GM23338 (cell line): ENCODE measurements around the gene RGPD4. TPM values are rescaled to one million over a fixed set of nuclear protein-coding genes. Genes with fewer than 3 reads are reported as not detected.

Source experiments
- ATAC-seq: fragments of 200-7000 bp; cut with Tn5 transposase; 3 replicates; pipeline ENCODE4 v1.9.1; 2020
- DNase-seq: peaks from one replicate; pipeline ENCODE4 v3.0.0-alpha.2; 2015; ENCODE audit warnings: low spot score
- H2AFZ ChIP-seq: fragments of 200-600 bp; sonication (generic); 2 replicates; pipeline ENCODE4 v1.8.0; 2016; ENCODE audit warnings: antibody characterized with exemption, mild to moderate bottlenecking, moderate library complexity
- H3F3A ChIP-seq: fragments of 200-600 bp; sonication (generic); replicated peaks from 2 replicates; pipeline ENCODE4 v1.8.0; 2017; ENCODE audit warnings: antibody characterized with exemption, mixed run types, low read depth
- H3K27ac ChIP-seq: fragments of 200-600 bp; sonication (generic); 2 replicates; pipeline ENCODE4 v1.6.1; 2016; ENCODE audit warnings: low read depth
- H3K27me3 ChIP-seq: fragments of 200-600 bp; sonication (generic); 2 replicates; pipeline ENCODE4 v1.8.0; 2016; ENCODE audit warnings: mild to moderate bottlenecking, mixed run types, moderate library complexity; ENCODE audit not compliant: insufficient read depth
- H3K36me3 ChIP-seq: fragments of 200-600 bp; sonication (generic); 2 replicates; pipeline ENCODE4 v1.8.0; 2016; ENCODE audit warnings: mild to moderate bottlenecking; ENCODE audit not compliant: insufficient read depth
- H3K4me1 ChIP-seq: fragments of 200-600 bp; sonication (generic); 2 replicates; pipeline ENCODE4 v1.8.0; 2016; ENCODE audit warnings: mild to moderate bottlenecking, moderate library complexity; ENCODE audit not compliant: insufficient read depth
- H3K4me2 ChIP-seq: fragments of 200-600 bp; sonication (generic); 2 replicates; pipeline ENCODE4 v1.7.1; 2017; ENCODE audit warnings: mixed run types
- H3K4me3 ChIP-seq: fragments of 200-600 bp; sonication (generic); 2 replicates; pipeline ENCODE4 v1.6.1; 2016; ENCODE audit warnings: mixed run types
- H3K79me2 ChIP-seq: fragments of 200-600 bp; sonication (generic); replicated peaks from 2 replicates; pipeline ENCODE4 v1.8.0; 2017; ENCODE audit warnings: mild to moderate bottlenecking; ENCODE audit not compliant: insufficient read depth
- H3K9me2 ChIP-seq: fragments of 200-600 bp; sonication (generic); 2 replicates; pipeline ENCODE4 v1.8.0; 2017; ENCODE audit not compliant: insufficient read depth
- H4K20me1 ChIP-seq: fragments of 200-600 bp; sonication (generic); replicated peaks from 2 replicates; pipeline ENCODE4 v1.8.0; 2017; ENCODE audit warnings: mild to moderate bottlenecking; ENCODE audit not compliant: insufficient read depth
- H3K27ac Mint-ChIP-seq: 2 replicates; pipeline ENCODE4 v1.8.0; 2020; ENCODE audit warnings: inconsistent platforms, mild to moderate bottlenecking, moderate library complexity, mixed read lengths
- H3K27me3 Mint-ChIP-seq: 3 replicates; pipeline ENCODE4 v1.8.0; 2022; ENCODE audit warnings: low read depth, mild to moderate bottlenecking, moderate library complexity, mixed read lengths, inconsistent platforms; ENCODE audit not compliant: insufficient read depth, poor library complexity
- H3K36me3 Mint-ChIP-seq: 3 replicates; pipeline ENCODE4 v1.8.0; 2021; ENCODE audit warnings: low read depth, mild to moderate bottlenecking, inconsistent platforms, moderate library complexity, mixed read lengths
- H3K4me1 Mint-ChIP-seq: 3 replicates; pipeline ENCODE4 v1.8.0; 2020; ENCODE audit warnings: mild to moderate bottlenecking, inconsistent platforms, mixed read lengths
- H3K4me3 Mint-ChIP-seq: 3 replicates; pipeline ENCODE4 v1.8.0; 2021; ENCODE audit warnings: moderate library complexity, mild to moderate bottlenecking, inconsistent platforms, mixed read lengths
- H3K9me3 Mint-ChIP-seq: 3 replicates; pipeline ENCODE4 v1.8.0; 2020; ENCODE audit warnings: moderate library complexity, mild to moderate bottlenecking, inconsistent platforms, mixed read lengths
- CREB1 ChIP-seq: fragments of 250-450 bp; sonication (Bioruptor Pico); IDR thresholded peaks from 2 replicates; pipeline ENCODE4 v1.5.0; 2020; ENCODE audit warnings: low read depth, mild to moderate bottlenecking, moderate library complexity
- EZH2 ChIP-seq: fragments of 200-600 bp; sonication (generic); IDR thresholded peaks from one replicate; pipeline ENCODE4 v1.8.0; 2017; ENCODE audit warnings: antibody characterized with exemption, mild to moderate bottlenecking, low read depth; ENCODE audit not compliant: unreplicated experiment
- polyA plus RNA-seq: library from polyadenylated mRNA; unstranded; fragments of >200 nt; fragmentation: Nextera tagmentation; extraction: Ambion mirVana; gene quantifications from 2 replicates; pipeline ENCODE4 v1.2.1, GENCODE V29; 2016
- small RNA-seq: library from RNA; depleted of rRNA; stranded (forward); fragments of <200 nt; gene quantifications from one replicate; pipeline ENCODE3, GENCODE V24; 2014; ENCODE audit warnings: low replicate concordance
- total RNA-seq: library from RNA; depleted of rRNA; stranded (reverse); fragments of >200 nt; shearing (Covaris generic); gene quantifications from 2 replicates; pipeline ENCODE4 v1.2.3, GENCODE V29; 2014; rRNA removed
- TF ChIP-seq, protein P1 (sequence below), 2 experiments: fragments of 200-600 bp in 1 of 2; sonication (generic) in 1 of 2; conservative IDR thresholded peaks; 2 replicates each; pipeline versions ENCODE4 v1.5.1 to v1.6.1; 2016 to 2017; ENCODE audit warnings: antibody characterized with exemption in 2 of 2, low read depth in 2 of 2, mild to moderate bottlenecking in 2 of 2, moderate library complexity in 1 of 2
- TF ChIP-seq, protein P2 (sequence below): IDR thresholded peaks from one replicate; pipeline ENCODE4 v1.6.1; 2018; ENCODE audit warnings: antibody characterized with exemption; ENCODE audit not compliant: unreplicated experiment

The RGPD4 gene
- total and polyA plus RNA-seq, 2 experiments from 2014 or later = not detected

DNA sequence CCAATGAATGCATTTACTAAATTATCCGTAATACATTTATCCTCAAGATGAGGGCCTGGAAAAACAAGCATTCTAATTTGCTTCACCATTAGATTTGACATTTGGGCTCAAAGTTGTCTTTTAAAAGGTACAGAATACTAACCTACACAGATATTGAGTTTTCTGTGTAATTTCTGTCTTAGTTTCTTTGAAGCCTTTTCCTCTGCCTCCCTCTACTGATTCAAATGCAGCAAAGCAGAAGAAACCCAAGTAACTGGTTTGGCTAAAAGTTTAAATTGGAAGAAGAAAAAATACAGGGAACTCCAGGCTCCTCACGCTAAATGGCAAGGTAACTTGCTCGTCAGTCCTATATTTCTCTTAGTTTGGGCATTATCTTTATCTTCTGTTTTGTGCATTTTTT lies 106.3 kb downstream of the RGPD4 start:
- no peaks in the 10 kb centered on the region for H3K9me2 ChIP-seq
- H3K27ac ChIP-seq = no peak overlapping the region
- H3K4me3 ChIP-seq = no peak overlapping the region
- 0 out of 2 replicates have a peak overlapping the region, but pooled peaks have one; percentile 0 for H2AFZ ChIP-seq
- DNase-seq (peak; percentile 38), ATAC-seq (no peak)
- TF ChIP-seq EZH2 (no peak), CREB1 (no peak)
- TF ChIP-seq, protein P1, sequence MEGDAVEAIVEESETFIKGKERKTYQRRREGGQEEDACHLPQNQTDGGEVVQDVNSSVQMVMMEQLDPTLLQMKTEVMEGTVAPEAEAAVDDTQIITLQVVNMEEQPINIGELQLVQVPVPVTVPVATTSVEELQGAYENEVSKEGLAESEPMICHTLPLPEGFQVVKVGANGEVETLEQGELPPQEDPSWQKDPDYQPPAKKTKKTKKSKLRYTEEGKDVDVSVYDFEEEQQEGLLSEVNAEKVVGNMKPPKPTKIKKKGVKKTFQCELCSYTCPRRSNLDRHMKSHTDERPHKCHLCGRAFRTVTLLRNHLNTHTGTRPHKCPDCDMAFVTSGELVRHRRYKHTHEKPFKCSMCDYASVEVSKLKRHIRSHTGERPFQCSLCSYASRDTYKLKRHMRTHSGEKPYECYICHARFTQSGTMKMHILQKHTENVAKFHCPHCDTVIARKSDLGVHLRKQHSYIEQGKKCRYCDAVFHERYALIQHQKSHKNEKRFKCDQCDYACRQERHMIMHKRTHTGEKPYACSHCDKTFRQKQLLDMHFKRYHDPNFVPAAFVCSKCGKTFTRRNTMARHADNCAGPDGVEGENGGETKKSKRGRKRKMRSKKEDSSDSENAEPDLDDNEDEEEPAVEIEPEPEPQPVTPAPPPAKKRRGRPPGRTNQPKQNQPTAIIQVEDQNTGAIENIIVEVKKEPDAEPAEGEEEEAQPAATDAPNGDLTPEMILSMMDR (conservative IDR thresholded peaks at IDR 0.05; ENCODE audit: low read depth in 2 of 2) = peak; percentile 60 to 63
- H3K36me3 ChIP-seq = no peaks in the 10 kb centered on the region
- no peak overlapping the region for H3K4me3 Mint-ChIP-seq
- H3K27me3 Mint-ChIP-seq = no peaks in the 10 kb centered on the region
- no peaks in the 10 kb centered on the region for H3F3A ChIP-seq
- no peaks in the 10 kb centered on the region; the same call in 1 of the 2 replicates for H4K20me1 ChIP-seq
- no peaks in the 10 kb centered on the region for H3K36me3 Mint-ChIP-seq
- H3K4me1 ChIP-seq = no peaks in the 10 kb centered on the region
- no peak overlapping the region for H3K4me2 ChIP-seq
- peaks cover 3% of the 10 kb centered on the region; the same call in 2 of the 3 replicates for H3K4me1 Mint-ChIP-seq
- H3K9me3 Mint-ChIP-seq = no peaks in the 10 kb centered on the region
- H3K27ac Mint-ChIP-seq = no peak overlapping the region; the same call in 1 of the 2 replicates
- no peaks in the 10 kb centered on the region for H3K79me2 ChIP-seq
- no peaks in the 10 kb centered on the region for H3K27me3 ChIP-seq

DNA sequence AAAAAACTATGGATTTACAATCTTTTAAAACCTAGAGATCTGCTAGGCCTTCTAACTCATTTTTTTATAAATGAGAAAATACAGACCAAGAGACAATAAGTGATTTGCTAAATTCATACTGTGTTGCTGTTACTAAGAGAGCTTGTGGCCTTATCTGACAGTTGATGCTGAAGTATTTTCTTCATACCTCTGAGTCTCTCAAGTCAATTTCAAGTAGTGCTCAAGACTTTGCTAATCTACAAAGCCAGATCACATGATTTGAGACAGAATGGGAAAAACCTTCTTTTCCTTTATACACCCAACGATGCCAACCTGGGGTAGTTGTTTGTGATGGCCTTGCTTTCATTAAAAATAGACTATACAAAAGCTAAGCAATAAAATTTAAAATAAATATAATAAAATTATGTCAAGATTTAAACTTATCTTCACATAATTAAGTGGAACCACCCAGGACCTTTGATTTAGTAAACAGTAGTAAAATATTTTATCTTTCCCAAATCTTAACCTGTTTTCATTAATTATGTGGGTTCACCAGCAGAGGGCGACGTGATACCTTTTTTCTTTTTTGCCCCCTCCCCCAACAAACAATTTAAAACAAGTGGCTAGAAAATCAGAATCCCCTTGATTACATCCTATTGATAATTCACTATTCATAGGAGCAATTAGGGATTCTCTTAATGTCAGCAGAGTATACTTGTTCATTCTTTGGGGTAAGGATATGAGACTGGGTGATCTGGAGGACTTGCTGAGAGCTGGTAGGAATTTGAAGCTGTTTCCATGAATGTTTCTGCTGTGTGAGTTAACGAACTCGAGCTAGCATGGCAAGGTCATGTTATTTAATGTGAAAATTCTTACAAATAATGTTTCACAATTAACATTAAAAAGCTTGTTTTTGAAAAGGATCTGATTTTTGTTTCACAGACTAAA lies 110.0 kb downstream of the RGPD4 start:
- Mint-ChIP-seq H3K27ac (no peak overlapping the region), H3K4me3 (no peak overlapping the region), H3K4me1 (peaks cover 3% of the 10 kb centered on the region; the same call in 2 of the 3 replicates), H3K36me3 (peaks cover under 1% of the 10 kb centered on the region; the same call in 1 of the 3 replicates), H3K9me3 (peaks cover under 1% of the 10 kb centered on the region; the same call in 2 of the 3 replicates), H3K27me3 (no peaks in the 10 kb centered on the region)
- Histone ChIP-seq H2AFZ (no peak overlapping the region), H3K4me3 (no peak overlapping the region), H3K9me2 (0 out of 2 replicates have a peak, but pooled peaks cover 7% of the 10 kb centered on the region), H3F3A (no peaks in the 10 kb centered on the region), H3K36me3 (no peaks in the 10 kb centered on the region), H4K20me1 (no peaks in the 10 kb centered on the region), H3K79me2 (no peaks in the 10 kb centered on the region), H3K4me1 (no peaks in the 10 kb centered on the region), H3K27ac (no peak overlapping the region), H3K27me3 (no peaks in the 10 kb centered on the region), H3K4me2 (no peak overlapping the region)
- ATAC-seq (no peak), DNase-seq (peak; percentile 58)
- TF ChIP-seq, protein P2, sequence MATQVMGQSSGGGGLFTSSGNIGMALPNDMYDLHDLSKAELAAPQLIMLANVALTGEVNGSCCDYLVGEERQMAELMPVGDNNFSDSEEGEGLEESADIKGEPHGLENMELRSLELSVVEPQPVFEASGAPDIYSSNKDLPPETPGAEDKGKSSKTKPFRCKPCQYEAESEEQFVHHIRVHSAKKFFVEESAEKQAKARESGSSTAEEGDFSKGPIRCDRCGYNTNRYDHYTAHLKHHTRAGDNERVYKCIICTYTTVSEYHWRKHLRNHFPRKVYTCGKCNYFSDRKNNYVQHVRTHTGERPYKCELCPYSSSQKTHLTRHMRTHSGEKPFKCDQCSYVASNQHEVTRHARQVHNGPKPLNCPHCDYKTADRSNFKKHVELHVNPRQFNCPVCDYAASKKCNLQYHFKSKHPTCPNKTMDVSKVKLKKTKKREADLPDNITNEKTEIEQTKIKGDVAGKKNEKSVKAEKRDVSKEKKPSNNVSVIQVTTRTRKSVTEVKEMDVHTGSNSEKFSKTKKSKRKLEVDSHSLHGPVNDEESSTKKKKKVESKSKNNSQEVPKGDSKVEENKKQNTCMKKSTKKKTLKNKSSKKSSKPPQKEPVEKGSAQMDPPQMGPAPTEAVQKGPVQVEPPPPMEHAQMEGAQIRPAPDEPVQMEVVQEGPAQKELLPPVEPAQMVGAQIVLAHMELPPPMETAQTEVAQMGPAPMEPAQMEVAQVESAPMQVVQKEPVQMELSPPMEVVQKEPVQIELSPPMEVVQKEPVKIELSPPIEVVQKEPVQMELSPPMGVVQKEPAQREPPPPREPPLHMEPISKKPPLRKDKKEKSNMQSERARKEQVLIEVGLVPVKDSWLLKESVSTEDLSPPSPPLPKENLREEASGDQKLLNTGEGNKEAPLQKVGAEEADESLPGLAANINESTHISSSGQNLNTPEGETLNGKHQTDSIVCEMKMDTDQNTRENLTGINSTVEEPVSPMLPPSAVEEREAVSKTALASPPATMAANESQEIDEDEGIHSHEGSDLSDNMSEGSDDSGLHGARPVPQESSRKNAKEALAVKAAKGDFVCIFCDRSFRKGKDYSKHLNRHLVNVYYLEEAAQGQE = no peak
- TF ChIP-seq, protein P1 (conservative IDR thresholded peaks at IDR 0.05; ENCODE audit: low read depth in 2 of 2) = peak; percentile 68 to 88

Small RNA genes lying within 50 kb of the gene (small RNA-seq; reads per million reads assigned to genes)
- gene AC009963.1 (not detected), gene AC009963.2 (not detected)

Other genes starting within 250 kb of the RGPD4 start
- 0.08 and 0.17 TPM in 2 replicates for gene SLC5A7, start 159.6 kb downstream of the RGPD4 start, total RNA-seq
- gene SLC5A7, start 159.6 kb downstream of the RGPD4 start, polyA plus RNA-seq = 0.05 TPM in 1 of 2 replicates, not detected in the other